ENCODE measurements around the gene TMEM97. TPM values are rescaled to one million over a fixed set of nuclear protein-coding genes. Genes with fewer than 3 reads are reported as not detected.
"Not testable (repeated sequence)": the region's sequence is repeated elsewhere in the genome, so short reads cannot be mapped to it uniquely, and the experiment has no call there.

TMEM97 gene
- total and polyA plus RNA-seq, 7 donors, result 3.9 to 13.5 (median 7.2) TPM

DNA sequence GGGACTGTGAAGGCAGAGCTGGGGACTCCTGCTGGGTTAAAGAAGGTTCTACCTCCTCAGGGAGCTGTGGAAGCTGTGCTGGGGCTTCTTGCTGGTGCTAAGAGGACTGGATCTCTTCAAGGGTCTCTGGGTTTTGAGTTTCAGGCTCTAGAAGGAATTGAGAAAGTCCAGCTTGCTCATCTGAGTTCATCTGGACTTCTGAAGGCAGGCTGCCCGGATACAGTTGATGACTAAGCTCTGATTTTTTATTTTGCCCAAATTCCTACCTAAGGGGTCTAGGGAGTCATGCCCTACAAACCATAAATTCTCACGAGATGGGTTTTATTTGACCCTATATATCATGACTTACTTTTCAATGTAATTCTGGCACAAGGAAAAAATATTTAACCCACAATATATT, 46.8 kb upstream of the TMEM97 start:
- WGBS, 3 donors, result 62 to 64% (median 63%) methylated on average over 2 of the region's 2 CpGs
- intact Hi-C loops (cut with DNase I), result no loop called here
- no peak for DNase-seq
- TF ChIP-seq, protein P1, sequence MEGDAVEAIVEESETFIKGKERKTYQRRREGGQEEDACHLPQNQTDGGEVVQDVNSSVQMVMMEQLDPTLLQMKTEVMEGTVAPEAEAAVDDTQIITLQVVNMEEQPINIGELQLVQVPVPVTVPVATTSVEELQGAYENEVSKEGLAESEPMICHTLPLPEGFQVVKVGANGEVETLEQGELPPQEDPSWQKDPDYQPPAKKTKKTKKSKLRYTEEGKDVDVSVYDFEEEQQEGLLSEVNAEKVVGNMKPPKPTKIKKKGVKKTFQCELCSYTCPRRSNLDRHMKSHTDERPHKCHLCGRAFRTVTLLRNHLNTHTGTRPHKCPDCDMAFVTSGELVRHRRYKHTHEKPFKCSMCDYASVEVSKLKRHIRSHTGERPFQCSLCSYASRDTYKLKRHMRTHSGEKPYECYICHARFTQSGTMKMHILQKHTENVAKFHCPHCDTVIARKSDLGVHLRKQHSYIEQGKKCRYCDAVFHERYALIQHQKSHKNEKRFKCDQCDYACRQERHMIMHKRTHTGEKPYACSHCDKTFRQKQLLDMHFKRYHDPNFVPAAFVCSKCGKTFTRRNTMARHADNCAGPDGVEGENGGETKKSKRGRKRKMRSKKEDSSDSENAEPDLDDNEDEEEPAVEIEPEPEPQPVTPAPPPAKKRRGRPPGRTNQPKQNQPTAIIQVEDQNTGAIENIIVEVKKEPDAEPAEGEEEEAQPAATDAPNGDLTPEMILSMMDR (IDR thresholded peaks at IDR 0.05), result no peak
- H3K9me3 ChIP-seq, result no peaks in the 10 kb centered on the region
- H3K36me3 ChIP-seq (ENCODE audit: insufficient read depth in 1 of 2, low read depth in 1 of 2), result no peaks in the 10 kb centered on the region
- H3K4me1 ChIP-seq, result no peaks in the 10 kb centered on the region
- ATAC-seq, result no peak
- no peak overlapping the region for H3K27ac ChIP-seq
- H3K27me3 ChIP-seq (ENCODE audit: insufficient read depth in 3 of 3, low read length in 2 of 3), result peaks cover 0 to 5% (median 3%) of the 10 kb centered on the region in 3 donors
- no peak overlapping the region for H3K4me3 ChIP-seq

DNA sequence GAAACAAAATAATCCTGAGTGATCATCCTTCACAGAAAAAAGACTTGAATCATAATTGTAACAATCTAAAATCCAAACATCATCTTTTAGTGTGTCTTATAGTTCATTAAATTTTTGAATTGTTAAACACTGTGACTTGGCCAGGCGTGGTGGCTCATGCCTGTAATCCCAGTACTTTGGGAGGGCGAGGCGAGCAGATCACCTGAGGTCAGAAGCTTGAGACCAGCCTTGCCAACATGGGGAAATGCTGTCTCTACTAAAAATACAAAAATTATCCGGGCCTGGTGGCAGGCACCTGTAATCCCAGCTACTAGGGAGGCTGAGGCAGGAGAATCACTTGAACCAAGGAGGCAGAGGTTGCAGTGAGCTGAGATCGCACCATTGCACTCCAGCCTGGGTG, 45.7 kb upstream of the TMEM97 start:
- H3K9me3 ChIP-seq; H3K27me3 ChIP-seq (ENCODE audit: insufficient read depth in 3 of 3, low read length in 2 of 3); H3K27ac ChIP-seq; H3K4me3 ChIP-seq; H3K4me1 ChIP-seq; ATAC-seq; intact Hi-C loops (cut with DNase I); H3K36me3 ChIP-seq (ENCODE audit: insufficient read depth in 1 of 2, low read depth in 1 of 2); DNase-seq: not testable (repeated sequence)
- WGBS, 3 donors, result 67 to 79% (median 72%) methylated on average over 5 of the region's 5 CpGs

DNA sequence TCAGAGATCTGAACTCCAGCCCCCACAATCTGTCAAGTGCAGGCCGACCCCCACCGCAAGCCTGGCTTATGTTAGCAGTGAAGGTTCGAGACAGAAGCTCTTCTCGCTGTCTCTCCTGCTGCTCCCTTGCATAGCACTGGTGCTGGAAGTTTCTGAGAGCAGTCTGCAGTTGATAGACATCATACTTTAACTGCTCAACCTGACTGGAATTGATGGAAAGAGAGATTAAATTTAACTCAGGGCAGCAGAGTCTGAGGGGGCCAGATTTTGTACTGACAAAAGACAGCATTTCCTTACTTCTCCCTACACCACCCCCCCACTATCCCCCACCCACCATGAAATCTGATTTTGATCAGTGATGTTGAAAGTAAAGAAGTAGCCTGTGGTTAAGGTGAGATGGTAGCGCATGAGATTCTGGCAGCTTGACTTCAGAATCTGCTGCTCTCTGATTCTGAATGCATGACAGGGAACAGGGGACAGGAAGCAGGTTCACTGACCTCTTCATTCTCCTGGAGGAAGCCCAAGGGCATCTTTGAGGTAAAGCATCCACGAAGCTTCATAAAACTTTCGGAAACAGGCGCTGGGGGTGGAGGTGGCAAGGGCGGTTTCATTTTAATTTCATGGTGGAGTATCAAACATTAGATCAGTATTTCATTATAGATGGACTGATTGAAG, 44.3 kb upstream of the TMEM97 start:
- intact Hi-C loops (cut with DNase I), result no loop called here
- H3K27ac ChIP-seq, result no peak overlapping the region
- no peak overlapping the region for H3K4me3 ChIP-seq
- no peaks in the 10 kb centered on the region for H3K4me1 ChIP-seq
- no peaks in the 10 kb centered on the region for H3K36me3 ChIP-seq (ENCODE audit: insufficient read depth in 1 of 2, low read depth in 1 of 2)
- ATAC-seq (no peak), DNase-seq (no peak)
- WGBS, 3 donors, result 64 to 76% (median 72%) methylated on average over 9 of the region's 9 CpGs
- no peaks in the 10 kb centered on the region for H3K9me3 ChIP-seq
- TF ChIP-seq, protein P1 (IDR thresholded peaks at IDR 0.05), result no peak
- H3K27me3 ChIP-seq (ENCODE audit: insufficient read depth in 3 of 3, low read length in 2 of 3), result peaks cover 0 to 5% (median 3%) of the 10 kb centered on the region in 3 donors

DNA sequence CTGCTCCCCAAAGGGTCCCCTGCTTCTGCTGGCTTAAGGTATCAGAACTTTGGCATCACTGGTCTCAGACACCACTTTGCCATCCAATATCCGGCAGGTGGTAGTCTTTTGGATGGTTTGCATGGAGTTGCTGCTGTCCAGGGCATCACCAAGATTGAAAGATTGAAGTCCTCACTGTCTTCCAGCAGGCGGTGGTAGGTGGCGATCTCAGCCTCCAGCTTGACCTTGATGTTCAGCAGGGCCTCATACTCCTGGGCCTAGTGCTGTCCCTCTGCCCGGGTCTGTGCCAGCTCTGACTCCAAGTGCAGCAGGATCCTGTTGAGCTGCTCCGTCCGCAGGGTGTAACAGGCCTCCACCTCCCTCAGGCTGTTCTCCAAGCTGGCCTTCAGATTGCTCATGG, 43.0 kb upstream of the TMEM97 start:
- DNase-seq, result no peak
- WGBS, 3 donors, result 86 to 91% (median 89%) methylated on average over 6 of the region's 6 CpGs
- Histone ChIP-seq H3K27ac (no peak overlapping the region), H3K4me1 (no peaks in the 10 kb centered on the region), H3K9me3 (no peaks in the 10 kb centered on the region), H3K36me3 (ENCODE audit: insufficient read depth in 1 of 2, low read depth in 1 of 2) (no peaks in the 10 kb centered on the region), H3K27me3 (ENCODE audit: insufficient read depth in 3 of 3, low read length in 2 of 3) (peaks cover 0 to 5% (median 3%) of the 10 kb centered on the region in 3 donors), H3K4me3 (no peak overlapping the region)
- TF ChIP-seq, protein P1 (IDR thresholded peaks at IDR 0.05), result no peak
- intact Hi-C loops (cut with DNase I), result no loop called here
- no peak for ATAC-seq

DNA sequence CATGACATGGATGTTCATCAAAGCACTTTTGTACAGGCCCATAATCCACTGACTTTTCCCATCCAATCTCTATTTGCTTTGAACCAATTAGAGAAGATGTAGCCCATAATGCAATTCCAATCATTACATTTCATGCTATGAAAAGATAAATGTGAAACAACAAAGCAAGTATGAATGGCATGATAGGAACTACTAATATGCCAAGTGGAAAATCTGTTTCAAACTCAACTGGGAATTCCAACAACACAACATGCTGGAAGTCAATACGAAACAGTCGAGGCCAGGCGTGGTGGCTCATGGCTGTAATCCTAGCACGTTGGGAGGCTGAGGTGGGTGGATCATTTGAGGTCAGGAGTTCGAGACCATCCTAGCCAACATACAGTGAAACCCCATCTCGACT, 39.6 kb upstream of the TMEM97 start:
- Histone ChIP-seq H3K36me3 (ENCODE audit: insufficient read depth in 1 of 2, low read depth in 1 of 2) (no peaks in the 10 kb centered on the region), H3K9me3 (no peaks in the 10 kb centered on the region), H3K4me3 (no peak overlapping the region), H3K4me1 (no peaks in the 10 kb centered on the region), H3K27ac (no peak overlapping the region), H3K27me3 (ENCODE audit: insufficient read depth in 3 of 3, low read length in 2 of 3) (peaks cover 0 to 5% (median 3%) of the 10 kb centered on the region in 3 donors)
- intact Hi-C loops (cut with DNase I), result no loop called here
- 44 to 54% (median 49%) methylated on average over 6 of the region's 6 CpGs for WGBS, 3 donors
- TF ChIP-seq, protein P1 (IDR thresholded peaks at IDR 0.05), result no peak
- ATAC-seq (no peak), DNase-seq (no peak)
